Upper lobe of left lung (tissue), 4 donors: ENCODE data around the gene LMF2.

Source experiments
- POLR2AphosphoS5 ChIP-seq, 2 donors: sonication (generic); formaldehyde crosslinking; IDR thresholded peaks; one replicate each; pipeline ENCODE4 v1.5.1; 2017; ENCODE audit warnings: antibody characterized with exemption in 2 of 2
- TF ChIP-seq, protein P1 (sequence below), 6 experiments: fragments of 450-650 bp in 4 of 6; fragments of 200-600 bp in 2 of 6; sonication (generic) in 2 of 6; IDR thresholded peaks; one replicate each; pipeline ENCODE4 v1.5.1; 2016 to 2019; ENCODE audit warnings: antibody characterized with exemption in 6 of 6

DNA sequence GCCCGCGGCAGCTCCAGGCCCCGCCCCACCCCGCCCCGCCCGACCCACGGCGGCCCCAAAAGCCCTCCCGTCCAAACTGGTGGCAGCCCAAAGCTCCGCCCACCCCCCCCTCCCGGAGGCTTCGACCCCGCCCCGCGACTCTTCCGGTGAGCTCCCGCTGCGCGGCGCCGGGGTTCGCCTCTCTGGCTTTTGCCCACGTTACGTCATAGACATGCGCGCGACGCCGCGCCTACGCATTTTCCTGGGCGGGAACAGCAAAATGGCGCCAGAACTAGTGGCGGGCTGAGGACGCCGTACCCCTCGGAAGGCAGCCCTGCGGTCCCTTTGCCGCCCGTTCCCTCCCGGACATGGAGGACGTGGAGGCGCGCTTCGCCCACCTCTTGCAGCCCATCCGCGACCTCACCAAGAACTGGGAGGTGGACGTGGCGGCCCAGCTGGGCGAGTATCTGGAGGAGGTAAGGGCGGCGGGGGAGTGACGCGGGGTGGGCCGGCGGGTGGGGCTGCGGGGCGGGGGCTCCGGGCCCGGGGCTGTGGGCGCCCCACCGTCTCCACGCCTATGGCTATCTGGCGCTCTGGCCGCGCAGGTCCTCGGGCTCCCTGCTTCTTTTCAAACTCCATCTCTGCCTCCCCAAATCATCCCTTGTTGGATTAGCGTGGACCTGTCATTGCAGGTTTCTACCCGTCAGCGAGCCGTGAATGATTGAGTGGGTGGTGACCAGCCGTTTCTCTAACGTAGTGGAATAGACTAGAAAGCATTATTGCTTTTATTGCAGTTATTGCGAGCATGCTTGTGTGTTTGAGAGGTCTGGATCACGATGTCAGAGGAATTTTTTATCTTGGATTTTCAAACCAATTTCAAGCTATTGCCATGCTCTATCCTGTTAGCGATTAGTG lies 736 bp upstream of the LMF2 start, which contains the start of gene NCAPH2:
- TF ChIP-seq, protein P1, sequence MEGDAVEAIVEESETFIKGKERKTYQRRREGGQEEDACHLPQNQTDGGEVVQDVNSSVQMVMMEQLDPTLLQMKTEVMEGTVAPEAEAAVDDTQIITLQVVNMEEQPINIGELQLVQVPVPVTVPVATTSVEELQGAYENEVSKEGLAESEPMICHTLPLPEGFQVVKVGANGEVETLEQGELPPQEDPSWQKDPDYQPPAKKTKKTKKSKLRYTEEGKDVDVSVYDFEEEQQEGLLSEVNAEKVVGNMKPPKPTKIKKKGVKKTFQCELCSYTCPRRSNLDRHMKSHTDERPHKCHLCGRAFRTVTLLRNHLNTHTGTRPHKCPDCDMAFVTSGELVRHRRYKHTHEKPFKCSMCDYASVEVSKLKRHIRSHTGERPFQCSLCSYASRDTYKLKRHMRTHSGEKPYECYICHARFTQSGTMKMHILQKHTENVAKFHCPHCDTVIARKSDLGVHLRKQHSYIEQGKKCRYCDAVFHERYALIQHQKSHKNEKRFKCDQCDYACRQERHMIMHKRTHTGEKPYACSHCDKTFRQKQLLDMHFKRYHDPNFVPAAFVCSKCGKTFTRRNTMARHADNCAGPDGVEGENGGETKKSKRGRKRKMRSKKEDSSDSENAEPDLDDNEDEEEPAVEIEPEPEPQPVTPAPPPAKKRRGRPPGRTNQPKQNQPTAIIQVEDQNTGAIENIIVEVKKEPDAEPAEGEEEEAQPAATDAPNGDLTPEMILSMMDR (IDR thresholded peaks at IDR 0.05): peak in 2 of 6 experiments; percentile 20 to 49
- TF ChIP-seq POLR2AphosphoS5 (IDR thresholded peaks at IDR 0.05): peak; percentile 96
